HCT116 (cell line): Measurements from ENCODE around the gene HMGB4. TPM values are rescaled to one million over a fixed set of nuclear protein-coding genes. Genes with fewer than 3 reads are reported as not detected.

Experiments used
- ATAC-seq: fragments of 200-7000 bp; cut with Tn5 transposase; 2 replicates; pipeline ENCODE4 v1.9.1; 2020; ENCODE audit warnings: mild to moderate bottlenecking, moderate library complexity
- Bru-seq: library from RNA; stranded (reverse); fragments of 400-500 nt; gene quantifications from one replicate; lab custom pipeline; 2021; lab: Mats Ljungman, UMichigan
- BruChase-seq, 2 experiments: library from RNA; stranded (reverse); fragments of 400-500 nt; gene quantifications; one replicate each; lab custom pipeline; 2021; lab: Mats Ljungman, UMichigan
- BruUV-seq: library from RNA; stranded (reverse); fragments of 400-500 nt; replicated peaks from 2 replicates; lab custom pipeline; 2021; lab: Mats Ljungman, UMichigan
- CTCF ChIA-PET: fragments of 300-600 bp; sonication (Branson Sonifier 250); formaldehyde crosslinking; loops from one replicate; lab custom pipeline; 2021; ENCODE audit warnings: antibody characterized with exemption; lab: Charles Lee
- POLR2A ChIA-PET: fragments of 300-600, 350-600 bp; sonication (Branson Sonifier 250); formaldehyde crosslinking; loops from one replicate; lab custom pipeline; 2021; ENCODE audit warnings: antibody characterized with exemption; lab: Charles Lee
- RAD21 ChIA-PET, 2 experiments: fragments of 300-600 bp; sonication (Branson Sonifier 250); formaldehyde crosslinking; loops; one replicate each; lab custom pipeline; 2023; ENCODE audit warnings: low total read pairs in 2 of 2; ENCODE audit not compliant: uncharacterized antibody in 2 of 2, unreplicated experiment in 2 of 2, low non-redundant PET in 1 of 2; lab: Charles Lee
- DNase-seq: peaks from one replicate; pipeline ENCODE4 v3.0.0-alpha.2; 2010; ENCODE audit warnings: low read depth, low spot score
- H2AFZ ChIP-seq: fragments of 200-600 bp; shearing (Covaris generic), sonication (generic); 2 replicates; pipeline ENCODE4 v1.6.1; 2017; ENCODE audit warnings: low read depth, mixed run types, mixed read lengths, antibody characterized with exemption, low read length; ENCODE audit not compliant: poor library complexity, severe bottlenecking
- H3K27ac ChIP-seq: 2 replicates; pipeline ENCODE4 v1.5.1; 2012; ENCODE audit warnings: low read depth, low read length
- H3K27me3 ChIP-seq: fragments of 200-600 bp; sonication (generic); 2 replicates; pipeline ENCODE4 v1.6.1; 2016; ENCODE audit warnings: mixed run types, low read length, mixed read lengths; ENCODE audit not compliant: insufficient read depth
- H3K36me3 ChIP-seq, 2 experiments: fragments of 200-500 bp in 1 of 2; fragments of 200-600 bp in 1 of 2; sonication (Bioruptor generic) in 1 of 2; sonication (generic) in 1 of 2; 2 replicates each; pipeline versions ENCODE4 v1.5.1 to v1.6.1; 2014 to 2016; ENCODE audit warnings: low read length in 2 of 2, inconsistent platforms in 1 of 2, mixed read lengths in 1 of 2, mixed run types in 1 of 2; ENCODE audit not compliant: insufficient read depth in 2 of 2, control insufficient read depth in 1 of 2
- H3K4me1 ChIP-seq, 2 experiments: fragments of 200-600 bp in 1 of 2; sonication (generic) in 1 of 2; 2 replicates each; pipeline versions ENCODE4 v1.5.1 to v1.6.1; 2012 to 2017; ENCODE audit warnings: low read length in 2 of 2, inconsistent platforms in 1 of 2, mild to moderate bottlenecking in 1 of 2, mixed read lengths in 1 of 2, mixed run types in 1 of 2, moderate library complexity in 1 of 2; ENCODE audit not compliant: insufficient read depth in 2 of 2, control insufficient read depth in 1 of 2
- H3K4me2 ChIP-seq: fragments of 200-600 bp; sonication (generic); 2 replicates; pipeline ENCODE4 v1.6.1; 2017; ENCODE audit warnings: mixed run types, low read length, mixed read lengths
- H3K4me3 ChIP-seq, 2 experiments: fragments of 200-600 bp in 1 of 2; sonication (generic) in 1 of 2; replicated peaks in 1 of 2; 2 replicates each; pipeline ENCODE4 v1.5.1; 2011 to 2016; ENCODE audit warnings: low read length in 2 of 2, control low read depth in 1 of 2, low read depth in 1 of 2, mild to moderate bottlenecking in 1 of 2, mixed read lengths in 1 of 2, mixed run types in 1 of 2
- H3K79me2 ChIP-seq: fragments of 200-600 bp; sonication (generic); 2 replicates; pipeline ENCODE4 v1.6.1; 2017; ENCODE audit warnings: mild to moderate bottlenecking, mixed run types, low read length, moderate library complexity, mixed read lengths; ENCODE audit not compliant: insufficient read depth
- H3K9ac ChIP-seq: fragments of 200-600 bp; sonication (generic); 2 replicates; pipeline ENCODE4 v1.6.1; 2016; ENCODE audit warnings: low read length, mixed read lengths
- H3K9me2 ChIP-seq: fragments of 200-600 bp; sonication (generic), shearing (Covaris generic); 2 replicates; pipeline ENCODE4 v1.6.1; 2017; ENCODE audit warnings: mixed run types, mild to moderate bottlenecking, moderate library complexity; ENCODE audit not compliant: insufficient read depth
- H3K9me3 ChIP-seq, 2 experiments: fragments of 200-500 bp in 1 of 2; fragments of 200-600 bp in 1 of 2; sonication (Bioruptor generic) in 1 of 2; sonication (generic) in 1 of 2; 2 replicates each; pipeline ENCODE4 v1.6.1; 2014 to 2017; ENCODE audit warnings: low read length in 2 of 2, mixed read lengths in 2 of 2, inconsistent platforms in 1 of 2, low read depth in 1 of 2, mild to moderate bottlenecking in 1 of 2, mixed run types in 1 of 2, moderate library complexity in 1 of 2; ENCODE audit not compliant: control insufficient read depth in 1 of 2, insufficient read depth in 1 of 2
- H4K20me1 ChIP-seq: fragments of 200-600 bp; sonication (generic), shearing (Covaris generic); 2 replicates; pipeline ENCODE4 v1.6.1; 2017; ENCODE audit warnings: mixed run types, mild to moderate bottlenecking, moderate library complexity; ENCODE audit not compliant: insufficient read depth
- CBX3 ChIP-seq: IDR thresholded peaks from 2 replicates; pipeline ENCODE4 v1.6.1; 2012; ENCODE audit warnings: low read depth
- EGR1 ChIP-seq: IDR thresholded peaks from 2 replicates; pipeline ENCODE4 v1.6.1; 2012; ENCODE audit warnings: low read depth
- ELF1 ChIP-seq: IDR thresholded peaks from 2 replicates; pipeline ENCODE4 v1.6.1; 2012; ENCODE audit warnings: low read depth, borderline replicate concordance
- EZH2 ChIP-seq: fragments of 200-600 bp; sonication (generic); IDR thresholded peaks from 2 replicates; pipeline ENCODE4 v1.6.1; 2017; ENCODE audit warnings: antibody characterized with exemption, mixed run types
- EZH2phosphoT487 ChIP-seq: fragments of 200-600 bp; IDR thresholded peaks from 2 replicates; pipeline ENCODE4 v1.6.1; 2018; ENCODE audit warnings: antibody characterized with exemption, borderline replicate concordance
- FOSL1 ChIP-seq: IDR thresholded peaks from 2 replicates; pipeline ENCODE4 v1.6.1; 2012; ENCODE audit warnings: low read depth
- JUND ChIP-seq: IDR thresholded peaks from 2 replicates; pipeline ENCODE4 v1.6.1; 2012
- POLR2A ChIP-seq: IDR thresholded peaks from 2 replicates; pipeline ENCODE4 v1.7.0; 2011; ENCODE audit warnings: borderline replicate concordance; ENCODE audit not compliant: insufficient read depth, insufficient read length; ENCODE audit errors: extremely low read depth
- POLR2AphosphoS5 ChIP-seq: IDR thresholded peaks from 2 replicates; pipeline ENCODE4 v1.6.1; 2011; ENCODE audit warnings: mild to moderate bottlenecking, low read depth, low read length, moderate library complexity
- RAD21 ChIP-seq: IDR thresholded peaks from 2 replicates; pipeline ENCODE4 v1.6.1; 2012; ENCODE audit warnings: low read depth, mild to moderate bottlenecking
- SIN3A ChIP-seq: IDR thresholded peaks from 2 replicates; pipeline ENCODE4 v1.6.1; 2012; ENCODE audit warnings: low read depth
- SRF ChIP-seq: IDR thresholded peaks from 2 replicates; pipeline ENCODE4 v1.6.1; 2012; ENCODE audit warnings: low read depth
- YY1 ChIP-seq: IDR thresholded peaks from 2 replicates; pipeline ENCODE4 v1.6.1; 2011; ENCODE audit warnings: low read length, low read depth, moderate library complexity, mild to moderate bottlenecking; ENCODE audit not compliant: insufficient replicate concordance; ENCODE audit errors: extremely low read depth
- ZFX ChIP-seq: fragments of 450-650 bp; IDR thresholded peaks from 2 replicates; pipeline ENCODE4 v1.6.1; 2017
- ZNF274 ChIP-seq: fragments of 200-500 bp; sonication (Bioruptor generic); IDR thresholded peaks from 2 replicates; pipeline ENCODE4 v1.6.1; 2014; ENCODE audit warnings: mild to moderate bottlenecking, low read depth, low read length, inconsistent platforms
- intact Hi-C: fragments of 100-400 bp; cut with micrococcal nuclease; formaldehyde crosslinking; loops from 2 replicates; pipeline ENCODE4 v1.10.0; 2022
- long read RNA-seq: library from polyadenylated mRNA; unstranded; transcript quantifications from one replicate; pipeline ENCODE4 v2.0.0, GENCODE V29; 2021; ENCODE audit not compliant: unreplicated experiment
- polyA plus RNA-seq: library from polyadenylated mRNA; unstranded; fragments of >200 nt; gene quantifications from 2 replicates; pipeline ENCODE4 v1.2.1, GENCODE V29; 2012; ENCODE audit warnings: missing spikeins
- total RNA-seq: library from RNA; stranded (reverse); gene quantifications from one replicate; pipeline ENCODE4 v1.2.1, GENCODE V29; 2021; ENCODE audit not compliant: unreplicated experiment
- TF ChIP-seq, protein P1 (sequence below): IDR thresholded peaks from 2 replicates; pipeline ENCODE4 v1.6.1; 2012
- TF ChIP-seq, protein P2 (sequence below): IDR thresholded peaks from 2 replicates; pipeline ENCODE4 v1.6.1; 2012; ENCODE audit warnings: low read depth
- TF ChIP-seq, protein P3 (sequence below): IDR thresholded peaks from 2 replicates; pipeline ENCODE4 v1.6.1; 2012

HMGB4 gene
- not detected for total RNA-seq
- not detected in 2 replicates for polyA plus RNA-seq
- Bru-seq, nascent RNA: not detected
- BruChase-seq, experiment 1, labeled RNA remaining after a 6-hour chase: not detected
- not detected for BruChase-seq, experiment 2, labeled RNA remaining after a 2-hour chase
- long read RNA-seq: 0 reads

GRCh38 chr1:33863779-33864178 lies at the start of gene HMGB4:
TSS of gene HMGB4 (plus strand) at chr1:33864079. CDS start at chr1:33864192, 113 bp downstream.
- Histone ChIP-seq H3K4me2 (no peak within 1 kb of the TSS), H3K9me3 (no peaks in the 10 kb centered on the region), H3K9me2 (no peaks in the 10 kb centered on the region), H3K4me3 (no peak within 1 kb of the TSS), H3K9ac (no peak within 1 kb of the TSS), H4K20me1 (no peaks in the 10 kb centered on the region), H3K27ac (no peak within 1 kb of the TSS), H3K79me2 (no peaks in the 10 kb centered on the region), H3K27me3 (peaks cover 38% of the 10 kb centered on the region), H3K36me3 (no peaks in the 10 kb centered on the region), H2AFZ (no peak within 1 kb of the TSS), H3K4me1 (no peaks in the 10 kb centered on the region)
- intact Hi-C loops: no loop called here
- no TSS peak for BruUV-seq
- TF ChIP-seq ZNF274 (no peak), EZH2phosphoT487 (no peak), YY1 (no peak), SRF (no peak), FOSL1 (no peak)
- TF ChIP-seq, protein P1, sequence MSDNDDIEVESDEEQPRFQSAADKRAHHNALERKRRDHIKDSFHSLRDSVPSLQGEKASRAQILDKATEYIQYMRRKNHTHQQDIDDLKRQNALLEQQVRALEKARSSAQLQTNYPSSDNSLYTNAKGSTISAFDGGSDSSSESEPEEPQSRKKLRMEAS: no peak
- DNase-seq (no peak), ATAC-seq (no peak)
- RAD21 ChIA-PET: no interaction called here
- POLR2A ChIA-PET: no interaction called here
- CTCF ChIA-PET: interaction anchor here (1.2 kb wide), 1 partner anchor 231 kb away, joined by 3 read pairs; no protein-coding TSS in a partner anchor

DNA sequence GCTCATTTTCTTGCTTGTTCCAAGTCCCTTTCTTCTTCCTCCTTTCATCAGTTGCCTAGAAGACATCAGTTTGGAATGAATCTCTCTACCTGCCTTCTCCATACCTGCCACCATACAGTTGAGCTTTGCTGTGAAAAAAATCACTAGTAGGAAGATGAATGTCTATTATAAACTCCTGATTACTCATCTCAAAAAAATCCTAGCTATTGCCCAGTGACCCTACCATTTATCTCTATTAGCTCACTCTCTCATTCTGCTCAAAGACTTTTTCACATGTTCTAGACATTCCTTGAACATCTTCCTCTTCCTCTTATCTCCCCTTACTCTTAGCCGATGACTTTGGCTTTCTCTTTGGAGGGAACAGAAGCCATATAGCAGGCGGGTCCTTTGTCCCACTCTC lies 49.7 kb upstream of the HMGB4 start:
- RAD21 ChIA-PET: no interaction called here
- POLR2A ChIA-PET: no interaction called here
- Histone ChIP-seq H3K36me3 (no peaks in the 10 kb centered on the region), H3K4me3 (no peak overlapping the region), H3K9me2 (no peaks in the 10 kb centered on the region), H2AFZ (no peak overlapping the region), H3K4me1 (no peaks in the 10 kb centered on the region), H3K4me2 (no peak overlapping the region), H3K79me2 (no peaks in the 10 kb centered on the region), H3K9me3 (no peaks in the 10 kb centered on the region), H3K27ac (no peak overlapping the region), H3K27me3 (peaks cover 48% of the 10 kb centered on the region), H3K9ac (no peak overlapping the region), H4K20me1 (no peaks in the 10 kb centered on the region)
- BruUV-seq: no TSS peak
- ATAC-seq (no peak), DNase-seq (no peak)
- intact Hi-C loops: no loop called here
- CTCF ChIA-PET: no interaction called here
- TF ChIP-seq, protein P2, sequence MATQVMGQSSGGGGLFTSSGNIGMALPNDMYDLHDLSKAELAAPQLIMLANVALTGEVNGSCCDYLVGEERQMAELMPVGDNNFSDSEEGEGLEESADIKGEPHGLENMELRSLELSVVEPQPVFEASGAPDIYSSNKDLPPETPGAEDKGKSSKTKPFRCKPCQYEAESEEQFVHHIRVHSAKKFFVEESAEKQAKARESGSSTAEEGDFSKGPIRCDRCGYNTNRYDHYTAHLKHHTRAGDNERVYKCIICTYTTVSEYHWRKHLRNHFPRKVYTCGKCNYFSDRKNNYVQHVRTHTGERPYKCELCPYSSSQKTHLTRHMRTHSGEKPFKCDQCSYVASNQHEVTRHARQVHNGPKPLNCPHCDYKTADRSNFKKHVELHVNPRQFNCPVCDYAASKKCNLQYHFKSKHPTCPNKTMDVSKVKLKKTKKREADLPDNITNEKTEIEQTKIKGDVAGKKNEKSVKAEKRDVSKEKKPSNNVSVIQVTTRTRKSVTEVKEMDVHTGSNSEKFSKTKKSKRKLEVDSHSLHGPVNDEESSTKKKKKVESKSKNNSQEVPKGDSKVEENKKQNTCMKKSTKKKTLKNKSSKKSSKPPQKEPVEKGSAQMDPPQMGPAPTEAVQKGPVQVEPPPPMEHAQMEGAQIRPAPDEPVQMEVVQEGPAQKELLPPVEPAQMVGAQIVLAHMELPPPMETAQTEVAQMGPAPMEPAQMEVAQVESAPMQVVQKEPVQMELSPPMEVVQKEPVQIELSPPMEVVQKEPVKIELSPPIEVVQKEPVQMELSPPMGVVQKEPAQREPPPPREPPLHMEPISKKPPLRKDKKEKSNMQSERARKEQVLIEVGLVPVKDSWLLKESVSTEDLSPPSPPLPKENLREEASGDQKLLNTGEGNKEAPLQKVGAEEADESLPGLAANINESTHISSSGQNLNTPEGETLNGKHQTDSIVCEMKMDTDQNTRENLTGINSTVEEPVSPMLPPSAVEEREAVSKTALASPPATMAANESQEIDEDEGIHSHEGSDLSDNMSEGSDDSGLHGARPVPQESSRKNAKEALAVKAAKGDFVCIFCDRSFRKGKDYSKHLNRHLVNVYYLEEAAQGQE: no peak
- no peak for TF ChIP-seq FOSL1
- TF ChIP-seq ZFX: no peak
- no peak for TF ChIP-seq SRF
- no peak for TF ChIP-seq POLR2A
- TF ChIP-seq, protein P3, sequence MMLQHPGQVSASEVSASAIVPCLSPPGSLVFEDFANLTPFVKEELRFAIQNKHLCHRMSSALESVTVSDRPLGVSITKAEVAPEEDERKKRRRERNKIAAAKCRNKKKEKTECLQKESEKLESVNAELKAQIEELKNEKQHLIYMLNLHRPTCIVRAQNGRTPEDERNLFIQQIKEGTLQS: no peak
- no peak for TF ChIP-seq SIN3A
- no peak for TF ChIP-seq EZH2phosphoT487
- TF ChIP-seq RAD21: no peak
- no peak for TF ChIP-seq CBX3
- TF ChIP-seq EGR1: no peak
- no peak for TF ChIP-seq ELF1
- TF ChIP-seq JUND: no peak
- TF ChIP-seq EZH2: no peak
- TF ChIP-seq POLR2AphosphoS5: no peak
